Tibial nerve (tissue), 3 donors: ENCODE data around the gene MORC2.

ENCODE experiments used
- POLR2A ChIP-seq, 2 donors: fragments of 450-650 bp; IDR thresholded peaks; one replicate each; pipeline ENCODE4 v1.6.1; 2017; ENCODE audit warnings: antibody characterized with exemption in 2 of 2, mild to moderate bottlenecking in 2 of 2, moderate library complexity in 2 of 2
- TF ChIP-seq, protein P1 (sequence below), 5 experiments: fragments of 200-600 bp in 3 of 5; fragments of 450-650 bp in 2 of 5; sonication (generic) in 3 of 5; IDR thresholded peaks; one replicate each; pipeline ENCODE4 v1.5.1; 2016 to 2019; ENCODE audit warnings: antibody characterized with exemption in 5 of 5, mild to moderate bottlenecking in 3 of 5, moderate library complexity in 2 of 5

DNA sequence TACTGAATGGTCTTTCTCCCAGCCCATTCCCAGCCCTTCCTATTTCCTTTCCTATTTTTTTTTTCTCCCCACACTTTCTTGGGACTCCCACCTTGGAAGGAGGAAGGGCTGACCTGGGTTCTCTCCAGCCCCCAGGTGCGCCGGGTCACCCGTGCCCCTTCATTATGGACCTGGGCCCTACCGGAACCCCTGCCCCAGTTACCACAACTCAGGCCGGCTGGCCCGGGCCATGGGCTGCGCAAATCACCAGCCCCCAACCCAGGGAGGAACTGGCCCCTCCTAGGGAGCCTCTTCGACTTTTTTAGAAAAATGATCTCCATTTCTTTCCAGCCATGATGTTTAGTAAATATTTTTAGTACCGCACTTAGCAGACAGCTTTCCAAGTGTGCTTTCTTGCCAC, 62.2 kb downstream of the MORC2 start:
- TF ChIP-seq POLR2A (IDR thresholded peaks at IDR 0.05) = no peak
- TF ChIP-seq, protein P1, sequence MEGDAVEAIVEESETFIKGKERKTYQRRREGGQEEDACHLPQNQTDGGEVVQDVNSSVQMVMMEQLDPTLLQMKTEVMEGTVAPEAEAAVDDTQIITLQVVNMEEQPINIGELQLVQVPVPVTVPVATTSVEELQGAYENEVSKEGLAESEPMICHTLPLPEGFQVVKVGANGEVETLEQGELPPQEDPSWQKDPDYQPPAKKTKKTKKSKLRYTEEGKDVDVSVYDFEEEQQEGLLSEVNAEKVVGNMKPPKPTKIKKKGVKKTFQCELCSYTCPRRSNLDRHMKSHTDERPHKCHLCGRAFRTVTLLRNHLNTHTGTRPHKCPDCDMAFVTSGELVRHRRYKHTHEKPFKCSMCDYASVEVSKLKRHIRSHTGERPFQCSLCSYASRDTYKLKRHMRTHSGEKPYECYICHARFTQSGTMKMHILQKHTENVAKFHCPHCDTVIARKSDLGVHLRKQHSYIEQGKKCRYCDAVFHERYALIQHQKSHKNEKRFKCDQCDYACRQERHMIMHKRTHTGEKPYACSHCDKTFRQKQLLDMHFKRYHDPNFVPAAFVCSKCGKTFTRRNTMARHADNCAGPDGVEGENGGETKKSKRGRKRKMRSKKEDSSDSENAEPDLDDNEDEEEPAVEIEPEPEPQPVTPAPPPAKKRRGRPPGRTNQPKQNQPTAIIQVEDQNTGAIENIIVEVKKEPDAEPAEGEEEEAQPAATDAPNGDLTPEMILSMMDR (IDR thresholded peaks at IDR 0.05) = no peak
